HepG2 (cell line): ENCODE measurements around the gene EHD1. TPM values are rescaled to one million over a fixed set of nuclear protein-coding genes. Genes with fewer than 3 reads are reported as not detected.
A peak's percentile ranks its signal among the peaks of the same experiment; 100 is the strongest.

Experiments used
- AHR ChIP-seq: IDR thresholded peaks from 2 replicates; pipeline ENCODE4 v1.6.1; 2018; ENCODE audit warnings: missing genetic modification reagents, missing compliant biosample characterization
- BCL6 ChIP-seq: IDR thresholded peaks from 2 replicates; pipeline ENCODE4 v1.6.1; 2016; ENCODE audit warnings: missing genetic modification reagents, missing compliant biosample characterization
- CBX5 ChIP-seq: sonication (generic); formaldehyde crosslinking; IDR thresholded peaks from 2 replicates; pipeline ENCODE4 v1.4.0; 2020; ENCODE audit warnings: missing genetic modification reagents, borderline replicate concordance
- GATAD2A ChIP-seq: IDR thresholded peaks from 2 replicates; pipeline ENCODE4 v1.6.1; 2016
- LCORL ChIP-seq, 2 experiments: fragments of 450-650 bp in 1 of 2; sonication (generic) in 1 of 2; formaldehyde crosslinking in 1 of 2; IDR thresholded peaks; 2 replicates each; pipeline versions ENCODE4 v1.5.0 to v1.6.1; 2017 to 2020; ENCODE audit warnings: antibody characterized with exemption in 1 of 2, missing genetic modification reagents in 1 of 2
- MNT ChIP-seq: fragments of 450-650 bp; IDR thresholded peaks from 2 replicates; pipeline ENCODE4 v1.6.1; 2016
- NFE2L1 ChIP-seq: sonication (generic); formaldehyde crosslinking; IDR thresholded peaks from 2 replicates; pipeline ENCODE4 v1.4.0; 2020; ENCODE audit warnings: missing genetic modification reagents, mild to moderate bottlenecking, borderline replicate concordance
- PLSCR1 ChIP-seq: sonication (generic); formaldehyde crosslinking; IDR thresholded peaks from 2 replicates; pipeline ENCODE4 v1.5.0; 2020; ENCODE audit warnings: missing genetic modification reagents, mild to moderate bottlenecking, borderline replicate concordance
- REST ChIP-seq, 2 experiments: IDR thresholded peaks; 2 replicates each; pipeline ENCODE4 v1.6.1; 2011 to 2012; ENCODE audit warnings: low read length in 2 of 2, borderline replicate concordance in 1 of 2, low read depth in 1 of 2, mild to moderate bottlenecking in 1 of 2, moderate library complexity in 1 of 2
- SKIL ChIP-seq: sonication (generic); formaldehyde crosslinking; IDR thresholded peaks from 2 replicates; pipeline ENCODE4 v1.8.0; 2022; ENCODE audit warnings: missing genetic modification reagents, mild to moderate bottlenecking, moderate library complexity, borderline replicate concordance
- SOX6 ChIP-seq, 2 experiments: fragments of 450-650 bp in 1 of 2; sonication (generic) in 1 of 2; formaldehyde crosslinking in 1 of 2; IDR thresholded peaks; 2 replicates each; pipeline versions ENCODE4 v1.4.0 to v1.6.1; 2017 to 2020; ENCODE audit warnings: antibody characterized with exemption in 1 of 2, mild to moderate bottlenecking in 1 of 2, missing genetic modification reagents in 1 of 2
- SYNCRIP ChIP-seq: fragments of 200-400 bp; formaldehyde crosslinking; IDR thresholded peaks from 2 replicates; pipeline ENCODE4 v1.6.1; 2018; ENCODE audit warnings: mild to moderate bottlenecking, low read depth, low read length; ENCODE audit not compliant: insufficient read depth
- TRIM24 ChIP-seq: sonication (generic); formaldehyde crosslinking; IDR thresholded peaks from 2 replicates; pipeline ENCODE4 v1.8.0; 2022; ENCODE audit warnings: mild to moderate bottlenecking, missing genetic modification reagents
- ZBTB3 ChIP-seq: sonication (generic); formaldehyde crosslinking; IDR thresholded peaks from 2 replicates; pipeline ENCODE4 v1.4.0; 2020; ENCODE audit warnings: low read depth, mild to moderate bottlenecking, moderate library complexity, missing genetic modification reagents, borderline replicate concordance
- ZNF552 ChIP-seq: sonication (generic); formaldehyde crosslinking; IDR thresholded peaks from 2 replicates; pipeline ENCODE4 v1.9.0; 2022; ENCODE audit warnings: missing genetic modification reagents, mild to moderate bottlenecking, borderline replicate concordance
- ZNF567 ChIP-seq: sonication (generic); formaldehyde crosslinking; IDR thresholded peaks from 2 replicates; pipeline ENCODE4 v1.8.1; 2023; ENCODE audit warnings: mild to moderate bottlenecking, missing genetic modification reagents, borderline replicate concordance
- polyA plus RNA-seq, 8 experiments: library from polyadenylated mRNA; depleted of rRNA in 3 of 8; stranded (reverse) in 7 of 8; unstranded in 1 of 8; fragments of >200 nt; fragmentation: Illumina TruSeq in 4 of 8; extraction: Trizol in 4 of 8; gene quantifications; 2 replicates each; pipeline versions ENCODE4 v1.2.1 to v1.2.3, GENCODE V29; 2011 to 2016; ENCODE audit warnings: low read depth in 4 of 8, missing spikeins in 1 of 8, mixed read lengths in 1 of 8; ENCODE audit not compliant: insufficient read depth in 1 of 8
- total RNA-seq, 5 experiments: library from RNA; depleted of rRNA; stranded (reverse); fragments of >200 nt; fragmentation: Illumina TruSeq; extraction: Trizol; gene quantifications; 2 replicates each; pipeline ENCODE4 v1.2.3, GENCODE V29; 2016; ENCODE audit warnings: low read depth in 1 of 5

The EHD1 gene
- total and polyA plus RNA-seq, 2 of the 13 experiments (the other 11 are each of a cell fraction or from before 2014, with no cell fraction given): 23.6 to 26.6 TPM

GRCh38 chr11:64916775-64917662 lies 38.6 kb upstream of the EHD1 start, which contains the start of gene ATG2A (continued):
- TF ChIP-seq MNT (peak; percentile 63), SOX6 (IDR thresholded peaks at IDR 0.05) (no peak), SOX6 (CRISPR knock-in tag; IDR thresholded peaks at IDR 0.05) (no peak), SYNCRIP (no peak), TRIM24 (CRISPR knock-in tag) (no peak), LCORL (IDR thresholded peaks at IDR 0.05) (no peak), LCORL (CRISPR knock-in tag; IDR thresholded peaks at IDR 0.05) (peak; percentile 77), NFE2L1 (no peak), AHR (0 out of 2 replicates have a peak, but pooled peaks have one; percentile 52), BCL6 (CRISPR knock-in tag) (peak; percentile 30; the same call in 1 of the 2 replicates), ZBTB3 (no peak), GATAD2A (CRISPR knock-in tag) (no peak), REST (IDR thresholded peaks at IDR 0.05; ENCODE audit: borderline replicate concordance in 1 of 2, low read depth in 1 of 2, low read length in 2 of 2) (no peak), PLSCR1 (CRISPR knock-in tag) (no peak), ZNF552 (peak; percentile 53; the same call in 1 of the 2 replicates), CBX5 (CRISPR knock-in tag) (no peak), SKIL (CRISPR knock-in tag) (no peak), ZNF567 (CRISPR knock-in tag) (no peak)
